Measurements from ENCODE around the gene UBE2L3. TPM values are rescaled to one million over a fixed set of nuclear protein-coding genes. Genes with fewer than 3 reads are reported as not detected.
A peak's percentile ranks its signal among the peaks of the same experiment; 100 is the strongest.

The UBE2L3 gene
- total RNA-seq, 1 experiment from 2014 or later, result 44.2 TPM

- no TSS peak for BruUV-seq (replicated peaks)
- CTCF ChIA-PET, result interaction anchor here (0.6 to 5.8 kb wide), 4 partner anchors 12 to 844 kb away, joined by 4 to 69 read pairs (median 7); partner anchors contain the start of gene SDF2L1
- TF ChIP-seq CTCF (IDR thresholded peaks at IDR 0.05; ENCODE audit: unreplicated experiment), result no peak
- peak overlapping the region; percentile 86 for H3K4me3 Mint-ChIP-seq (ENCODE audit: unreplicated experiment)
- H3K36me3 Mint-ChIP-seq (ENCODE audit: insufficient read depth, unreplicated experiment), result peaks cover 68% of the 10 kb centered on the region
- no peak overlapping the region for H3K27ac Mint-ChIP-seq (ENCODE audit: low read depth, unreplicated experiment)
- DNase-seq (ENCODE audit: unreplicated experiment), result no peak
- POLR2A ChIA-PET, result interaction anchor here (0.6 to 4.6 kb wide), 3 partner anchors 10 to 39 kb away, joined by 3 to 80 read pairs (median 6); partner anchors contain the start of gene SDF2L1
- H3K27me3 Mint-ChIP-seq (ENCODE audit: insufficient read depth, unreplicated experiment), result no peaks in the 10 kb centered on the region
- H3K4me1 Mint-ChIP-seq (ENCODE audit: insufficient read depth, unreplicated experiment), result peaks cover 33% of the 10 kb centered on the region
- intact Hi-C loops (cut with micrococcal nuclease), result no loop called here
- no peaks in the 10 kb centered on the region for H3K9me3 Mint-ChIP-seq (ENCODE audit: unreplicated experiment)
Observed at GRCh38 chr22:21626735-21627469, 59.4 kb downstream of the UBE2L3 start.

- no peak for TF ChIP-seq CTCF (IDR thresholded peaks at IDR 0.05; ENCODE audit: unreplicated experiment)
- ChIA-PET POLR2A (interaction anchor here (0.6 to 4.6 kb wide), 12 partner anchors 9 to 528 kb away, joined by 3 to 80 read pairs (median 5); partner anchors contain the start of genes PPIL2, SDF2L1 and UBE2L3), CTCF (interaction anchor here (0.6 to 5.8 kb wide), 13 partner anchors 10 to 1059 kb away, joined by 3 to 69 read pairs (median 4); partner anchors contain the start of gene SDF2L1)
- intact Hi-C loops (cut with micrococcal nuclease), result loop anchor here (1.0 kb wide), 1 partner anchor 14 kb away; the partner anchor contains the start of gene SDF2L1
- Mint-ChIP-seq H3K36me3 (ENCODE audit: insufficient read depth, unreplicated experiment) (peaks cover 51% of the 10 kb centered on the region), H3K27me3 (ENCODE audit: insufficient read depth, unreplicated experiment) (no peaks in the 10 kb centered on the region), H3K4me3 (ENCODE audit: unreplicated experiment) (peak overlapping the region; percentile 86), H3K9me3 (ENCODE audit: unreplicated experiment) (no peaks in the 10 kb centered on the region), H3K27ac (ENCODE audit: low read depth, unreplicated experiment) (peak overlapping the region; percentile 83), H3K4me1 (ENCODE audit: insufficient read depth, unreplicated experiment) (peaks cover 16% of the 10 kb centered on the region)
- DNase-seq (ENCODE audit: unreplicated experiment), result no peak
- BruUV-seq (replicated peaks), result no TSS peak
Observed at GRCh38 chr22:21628386-21629254, 61.1 kb downstream of the UBE2L3 start.

- H3K36me3 Mint-ChIP-seq (ENCODE audit: insufficient read depth, unreplicated experiment), result peaks cover 44% of the 10 kb centered on the region
- H3K27me3 Mint-ChIP-seq (ENCODE audit: insufficient read depth, unreplicated experiment), result no peaks in the 10 kb centered on the region
- CTCF ChIA-PET, result interaction anchor here (0.6 to 5.8 kb wide), 13 partner anchors 9 to 1059 kb away, joined by 3 to 69 read pairs (median 4); partner anchors contain the start of genes PPIL2 and SDF2L1
- no peaks in the 10 kb centered on the region for H3K9me3 Mint-ChIP-seq (ENCODE audit: unreplicated experiment)
- BruUV-seq (replicated peaks), result TSS peak; percentile 57
- peak within 1 kb of the TSS; percentile 83 for H3K27ac Mint-ChIP-seq (ENCODE audit: low read depth, unreplicated experiment)
- POLR2A ChIA-PET, result interaction anchor here (0.6 to 4.6 kb wide), 14 partner anchors 10 to 528 kb away, joined by 3 to 80 read pairs (median 4); partner anchors contain the start of genes PPIL2, SDF2L1 and UBE2L3
- H3K4me1 Mint-ChIP-seq (ENCODE audit: insufficient read depth, unreplicated experiment), result peaks cover 15% of the 10 kb centered on the region
- peak; percentile 94 for DNase-seq (ENCODE audit: unreplicated experiment)
- intact Hi-C loops (cut with micrococcal nuclease), result loop anchor here (1.0 kb wide), 1 partner anchor 13 kb away; the partner anchor contains the start of gene SDF2L1
- TF ChIP-seq CTCF (IDR thresholded peaks at IDR 0.05; ENCODE audit: unreplicated experiment), result peak; percentile 80
- H3K4me3 Mint-ChIP-seq (ENCODE audit: unreplicated experiment), result peak within 1 kb of the TSS; percentile 86
Observed at GRCh38 chr22:21629255-21630149, 62.0 kb downstream of the UBE2L3 start, which contains the start of gene YDJC. Gene YDJC (minus strand): TSS chr22:21630022. CDS start chr22:21630014, 8 bp downstream.
